Measurements from ENCODE around the gene DIDO1. TPM values are rescaled to one million over a fixed set of nuclear protein-coding genes. Genes with fewer than 3 reads are reported as not detected.

DIDO1 gene
- total and polyA plus RNA-seq, 2 of the 13 experiments (the other 11 are each of a cell fraction or from before 2014, with no cell fraction given): 75.0 to 75.1 TPM

DNA sequence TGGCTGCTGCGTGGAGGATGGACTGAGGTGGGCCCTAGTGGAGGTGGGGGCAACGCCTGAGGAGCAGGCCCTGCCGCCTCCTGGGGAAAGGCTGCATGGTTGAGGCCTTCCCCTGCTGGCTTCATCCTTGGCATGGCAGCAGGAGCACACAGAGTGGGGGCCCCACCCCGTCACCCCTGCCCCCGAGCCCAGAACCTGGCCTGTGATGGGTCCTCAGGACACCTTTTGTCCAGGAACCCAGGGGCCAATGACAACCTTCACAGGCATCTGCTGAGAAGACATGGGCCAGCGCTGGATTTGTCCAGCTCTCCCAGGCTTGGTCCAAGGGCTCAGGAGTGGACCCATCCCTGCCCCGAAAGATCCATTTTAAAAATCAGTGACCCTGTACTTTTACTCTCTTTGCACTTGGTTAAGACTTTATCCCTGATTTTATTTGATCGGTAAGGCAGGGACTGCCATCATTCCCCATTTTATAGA lies 25.6 kb upstream of the DIDO1 start (continued):
- TF ChIP-seq, protein P1, sequence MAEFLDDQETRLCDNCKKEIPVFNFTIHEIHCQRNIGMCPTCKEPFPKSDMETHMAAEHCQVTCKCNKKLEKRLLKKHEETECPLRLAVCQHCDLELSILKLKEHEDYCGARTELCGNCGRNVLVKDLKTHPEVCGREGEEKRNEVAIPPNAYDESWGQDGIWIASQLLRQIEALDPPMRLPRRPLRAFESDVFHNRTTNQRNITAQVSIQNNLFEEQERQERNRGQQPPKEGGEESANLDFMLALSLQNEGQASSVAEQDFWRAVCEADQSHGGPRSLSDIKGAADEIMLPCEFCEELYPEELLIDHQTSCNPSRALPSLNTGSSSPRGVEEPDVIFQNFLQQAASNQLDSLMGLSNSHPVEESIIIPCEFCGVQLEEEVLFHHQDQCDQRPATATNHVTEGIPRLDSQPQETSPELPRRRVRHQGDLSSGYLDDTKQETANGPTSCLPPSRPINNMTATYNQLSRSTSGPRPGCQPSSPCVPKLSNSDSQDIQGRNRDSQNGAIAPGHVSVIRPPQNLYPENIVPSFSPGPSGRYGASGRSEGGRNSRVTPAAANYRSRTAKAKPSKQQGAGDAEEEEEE (CRISPR knock-in tag; IDR thresholded peaks at IDR 0.05; ENCODE audit: borderline replicate concordance): no peak
- no peak for TF ChIP-seq NR1H2 (CRISPR knock-in tag; IDR thresholded peaks at IDR 0.05; ENCODE audit: borderline replicate concordance, low read depth)
- no peak for TF ChIP-seq SMARCC2 (IDR thresholded peaks at IDR 0.05)
- TF ChIP-seq HMGA1 (CRISPR knock-in tag; conservative IDR thresholded peaks at IDR 0.05): no peak
- TF ChIP-seq ZSCAN20 (CRISPR knock-in tag; IDR thresholded peaks at IDR 0.05; ENCODE audit: borderline replicate concordance): no peak
- TF ChIP-seq ZNF598 (CRISPR knock-in tag; IDR thresholded peaks at IDR 0.05; ENCODE audit: borderline replicate concordance): no peak
- no peak for TF ChIP-seq ZNF180 (CRISPR knock-in tag; IDR thresholded peaks at IDR 0.05; ENCODE audit: borderline replicate concordance, low read depth)
- TF ChIP-seq SP2 (CRISPR knock-in tag; IDR thresholded peaks at IDR 0.05): no peak
- no peak; the same call in 1 of the 2 replicates for TF ChIP-seq ZNF761 (CRISPR knock-in tag; conservative IDR thresholded peaks at IDR 0.05)
- TF ChIP-seq, protein P2, sequence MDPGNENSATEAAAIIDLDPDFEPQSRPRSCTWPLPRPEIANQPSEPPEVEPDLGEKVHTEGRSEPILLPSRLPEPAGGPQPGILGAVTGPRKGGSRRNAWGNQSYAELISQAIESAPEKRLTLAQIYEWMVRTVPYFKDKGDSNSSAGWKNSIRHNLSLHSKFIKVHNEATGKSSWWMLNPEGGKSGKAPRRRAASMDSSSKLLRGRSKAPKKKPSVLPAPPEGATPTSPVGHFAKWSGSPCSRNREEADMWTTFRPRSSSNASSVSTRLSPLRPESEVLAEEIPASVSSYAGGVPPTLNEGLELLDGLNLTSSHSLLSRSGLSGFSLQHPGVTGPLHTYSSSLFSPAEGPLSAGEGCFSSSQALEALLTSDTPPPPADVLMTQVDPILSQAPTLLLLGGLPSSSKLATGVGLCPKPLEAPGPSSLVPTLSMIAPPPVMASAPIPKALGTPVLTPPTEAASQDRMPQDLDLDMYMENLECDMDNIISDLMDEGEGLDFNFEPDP (CRISPR knock-in tag; conservative IDR thresholded peaks at IDR 0.05): 0 out of 2 replicates have a peak, but pooled peaks have one; percentile 95
- TF ChIP-seq ZNF724P (CRISPR knock-in tag; IDR thresholded peaks at IDR 0.05; ENCODE audit: borderline replicate concordance): no peak
- no peak for TF ChIP-seq ZBTB8A (CRISPR knock-in tag; IDR thresholded peaks at IDR 0.05; ENCODE audit: borderline replicate concordance, low read depth)
- TF ChIP-seq, protein P3, sequence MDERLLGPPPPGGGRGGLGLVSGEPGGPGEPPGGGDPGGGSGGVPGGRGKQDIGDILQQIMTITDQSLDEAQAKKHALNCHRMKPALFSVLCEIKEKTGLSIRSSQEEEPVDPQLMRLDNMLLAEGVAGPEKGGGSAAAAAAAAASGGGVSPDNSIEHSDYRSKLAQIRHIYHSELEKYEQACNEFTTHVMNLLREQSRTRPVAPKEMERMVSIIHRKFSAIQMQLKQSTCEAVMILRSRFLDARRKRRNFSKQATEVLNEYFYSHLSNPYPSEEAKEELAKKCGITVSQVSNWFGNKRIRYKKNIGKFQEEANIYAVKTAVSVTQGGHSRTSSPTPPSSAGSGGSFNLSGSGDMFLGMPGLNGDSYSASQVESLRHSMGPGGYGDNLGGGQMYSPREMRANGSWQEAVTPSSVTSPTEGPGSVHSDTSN (CRISPR knock-in tag; IDR thresholded peaks at IDR 0.05): 0 out of 2 replicates have a peak, but pooled peaks have one; percentile 5
- TF ChIP-seq, protein P4, sequence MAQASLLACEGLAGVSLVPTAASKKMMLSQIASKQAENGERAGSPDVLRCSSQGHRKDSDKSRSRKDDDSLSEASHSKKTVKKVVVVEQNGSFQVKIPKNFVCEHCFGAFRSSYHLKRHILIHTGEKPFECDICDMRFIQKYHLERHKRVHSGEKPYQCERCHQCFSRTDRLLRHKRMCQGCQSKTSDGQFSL (CRISPR knock-in tag; IDR thresholded peaks at IDR 0.05): no peak
- TF ChIP-seq SMYD3 (CRISPR knock-in tag; IDR thresholded peaks at IDR 0.05): no peak
- TF ChIP-seq, protein P5, sequence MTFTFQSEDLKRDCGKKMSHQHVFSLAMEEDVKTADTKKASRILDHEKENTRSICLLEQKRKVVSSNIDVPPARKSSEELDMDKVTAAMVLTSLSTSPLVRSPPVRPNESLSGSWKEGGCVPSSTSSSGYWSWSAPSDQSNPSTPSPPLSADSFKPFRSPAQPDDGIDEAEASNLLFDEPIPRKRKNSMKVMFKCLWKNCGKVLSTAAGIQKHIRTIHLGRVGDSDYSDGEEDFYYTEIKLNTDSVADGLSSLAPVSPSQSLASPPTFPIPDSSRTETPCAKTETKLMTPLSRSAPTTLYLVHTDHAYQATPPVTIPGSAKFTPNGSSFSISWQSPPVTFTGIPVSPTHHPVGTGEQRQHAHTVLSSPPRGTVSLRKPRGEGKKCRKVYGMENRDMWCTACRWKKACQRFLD (CRISPR knock-in tag; IDR thresholded peaks at IDR 0.05; ENCODE audit: borderline replicate concordance): peak; percentile 89; the same call in 1 of the 2 replicates

Data from HepG2 (cell line).